Lower lobe of right lung (tissue), 2 donors: ENCODE data around the gene CACNB2. TPM values are rescaled to one million over a fixed set of nuclear protein-coding genes. Genes with fewer than 3 reads are reported as not detected.

Experiments used
- ATAC-seq, 2 donors: fragments of 200-7000 bp; cut with Tn5 transposase; one replicate each; pipeline ENCODE4 v1.9.1; 2020 to 2022; ENCODE audit warnings: mild to moderate bottlenecking in 2 of 2, moderate library complexity in 2 of 2
- DNase-seq: peaks from one replicate; pipeline ENCODE4 v3.0.0-alpha.2; 2020
- H3K27ac ChIP-seq: fragments of 200-600 bp; one replicate; pipeline ENCODE4 v1.8.0; 2022
- H3K27me3 ChIP-seq: fragments of 200-600 bp; one replicate; pipeline ENCODE4 v1.8.0; 2022; ENCODE audit warnings: low read depth
- H3K36me3 ChIP-seq: fragments of 200-600 bp; one replicate; pipeline ENCODE4 v1.8.0; 2022; ENCODE audit warnings: mild to moderate bottlenecking
- H3K4me1 ChIP-seq: fragments of 200-600 bp; one replicate; pipeline ENCODE4 v1.8.0; 2022
- H3K4me3 ChIP-seq: fragments of 200-600 bp; one replicate; pipeline ENCODE4 v1.8.0; 2022; ENCODE audit warnings: mild to moderate bottlenecking
- H3K9me3 ChIP-seq: fragments of 200-600 bp; one replicate; pipeline ENCODE4 v1.8.0; 2022
- intact Hi-C: fragments of 100-400 bp; cut with DNase I; formaldehyde crosslinking; loops from one replicate; pipeline ENCODE4 v1.11.0; 2022
- total RNA-seq: library from RNA; stranded (reverse); fragmentation: NEBNext Ultra II Directional; extraction: Animal tissue kit (Norgen Biotek cat#: 25700); gene quantifications from one replicate; pipeline ENCODE4 v1.2.1, GENCODE V29; 2021
- TF ChIP-seq, protein P1 (sequence below): fragments of 200-600 bp; IDR thresholded peaks from one replicate; pipeline ENCODE4 v1.8.0; 2022; ENCODE audit warnings: antibody characterized with exemption, mild to moderate bottlenecking
- donor health status: DM: no; HTN: yes; CAD: no; lungs with severe emphysema.

Gene CACNB2
- total RNA-seq, 1 donor from 2014 or later, result 1.4 TPM

DNA sequence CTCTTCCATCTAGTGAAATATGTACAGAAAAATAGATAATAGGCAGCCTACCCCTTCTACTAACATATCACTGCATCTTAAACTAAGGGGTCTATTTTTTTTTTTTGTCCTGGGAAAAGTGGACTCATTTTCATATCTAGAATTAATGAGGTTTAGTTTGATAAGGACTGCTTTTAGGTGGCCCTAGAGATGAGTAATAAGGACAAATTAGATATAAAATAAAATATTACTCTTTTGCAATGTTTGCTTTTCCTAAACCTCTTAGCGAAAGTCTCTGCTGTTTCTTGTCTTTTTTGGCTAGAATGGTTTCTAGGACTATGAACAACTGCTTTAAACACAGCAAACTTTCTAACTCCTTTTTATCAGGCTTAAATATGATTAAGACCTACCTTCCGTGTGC is 83.7 kb downstream of the CACNB2 start:
- intact Hi-C loops, result no loop called here

DNA sequence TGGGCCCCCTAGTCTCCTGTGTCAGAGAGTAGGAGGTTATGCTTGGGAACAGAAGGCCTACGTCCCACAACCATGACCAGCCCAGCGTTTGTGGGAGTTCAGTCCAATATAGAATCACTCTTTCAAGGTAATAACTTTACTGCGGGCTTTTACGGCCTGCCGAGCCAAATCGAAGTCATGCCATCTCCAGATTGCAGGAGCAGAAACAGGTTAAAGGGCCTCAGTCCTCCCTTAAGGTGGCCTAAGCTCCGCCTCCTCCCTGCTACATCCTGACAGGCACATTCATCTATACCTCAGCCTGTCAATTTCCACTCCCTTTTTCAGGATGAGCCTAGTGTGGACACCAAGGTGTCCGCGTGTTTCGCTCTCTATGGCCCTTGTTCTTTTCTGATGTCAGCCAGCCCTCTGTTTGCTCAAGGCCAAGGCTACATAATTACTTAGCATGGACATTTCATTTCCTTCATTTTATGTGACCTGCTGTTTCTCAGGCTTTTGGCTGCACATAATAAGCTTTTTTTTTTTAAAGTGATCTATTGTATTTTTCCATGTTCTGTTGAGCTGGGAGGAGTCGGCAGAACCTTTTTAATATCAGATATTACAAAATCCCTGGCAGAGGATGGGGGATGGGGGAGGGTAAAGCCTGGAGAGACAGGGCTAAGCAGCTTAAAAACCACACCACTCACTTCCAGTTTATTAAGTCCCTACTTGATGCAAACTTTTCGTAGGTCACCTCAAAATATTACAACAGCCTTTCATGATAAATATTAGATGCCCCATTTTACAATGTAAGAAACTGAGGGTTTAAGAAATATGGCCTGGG is 84.6 kb downstream of the CACNB2 start:
- H3K9me3 ChIP-seq, result no peaks in the 10 kb centered on the region
- no peak overlapping the region for H3K27ac ChIP-seq
- ATAC-seq (no peak), DNase-seq (no peak)
- H3K4me1 ChIP-seq, result no peaks in the 10 kb centered on the region
- H3K27me3 ChIP-seq, result no peaks in the 10 kb centered on the region
- H3K4me3 ChIP-seq, result no peak overlapping the region
- H3K36me3 ChIP-seq, result no peaks in the 10 kb centered on the region
- intact Hi-C loops, result no loop called here
- TF ChIP-seq, protein P1, sequence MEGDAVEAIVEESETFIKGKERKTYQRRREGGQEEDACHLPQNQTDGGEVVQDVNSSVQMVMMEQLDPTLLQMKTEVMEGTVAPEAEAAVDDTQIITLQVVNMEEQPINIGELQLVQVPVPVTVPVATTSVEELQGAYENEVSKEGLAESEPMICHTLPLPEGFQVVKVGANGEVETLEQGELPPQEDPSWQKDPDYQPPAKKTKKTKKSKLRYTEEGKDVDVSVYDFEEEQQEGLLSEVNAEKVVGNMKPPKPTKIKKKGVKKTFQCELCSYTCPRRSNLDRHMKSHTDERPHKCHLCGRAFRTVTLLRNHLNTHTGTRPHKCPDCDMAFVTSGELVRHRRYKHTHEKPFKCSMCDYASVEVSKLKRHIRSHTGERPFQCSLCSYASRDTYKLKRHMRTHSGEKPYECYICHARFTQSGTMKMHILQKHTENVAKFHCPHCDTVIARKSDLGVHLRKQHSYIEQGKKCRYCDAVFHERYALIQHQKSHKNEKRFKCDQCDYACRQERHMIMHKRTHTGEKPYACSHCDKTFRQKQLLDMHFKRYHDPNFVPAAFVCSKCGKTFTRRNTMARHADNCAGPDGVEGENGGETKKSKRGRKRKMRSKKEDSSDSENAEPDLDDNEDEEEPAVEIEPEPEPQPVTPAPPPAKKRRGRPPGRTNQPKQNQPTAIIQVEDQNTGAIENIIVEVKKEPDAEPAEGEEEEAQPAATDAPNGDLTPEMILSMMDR, result no peak

More for the DNA sequence above, 83.7 kb downstream of the CACNB2 start:
- Histone ChIP-seq H3K27ac (no peak overlapping the region), H3K27me3 (no peaks in the 10 kb centered on the region), H3K36me3 (no peaks in the 10 kb centered on the region), H3K4me3 (no peak overlapping the region), H3K4me1 (no peaks in the 10 kb centered on the region), H3K9me3 (no peaks in the 10 kb centered on the region)
- DNase-seq (no peak), ATAC-seq (no peak)
- TF ChIP-seq, protein P1, result no peak

DNA sequence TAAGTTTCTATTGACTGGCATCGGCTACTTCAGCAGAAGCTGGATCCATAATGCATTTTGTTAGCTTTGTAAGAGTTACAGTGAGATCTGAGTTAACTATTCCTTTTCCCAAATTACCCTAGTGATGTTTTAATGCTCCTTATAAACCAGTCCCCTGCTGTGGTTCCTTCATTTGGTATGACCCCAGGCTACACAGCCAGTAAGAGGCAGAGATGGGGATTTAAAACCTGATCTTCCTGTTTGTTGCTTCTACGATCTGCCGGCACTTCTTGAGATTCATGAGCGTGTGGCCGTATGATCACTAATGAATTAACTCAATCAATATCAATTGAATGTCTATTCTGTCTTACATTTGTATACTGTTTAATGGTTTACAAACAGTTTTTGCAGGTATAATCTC is 86.1 kb downstream of the CACNB2 start:
- no peaks in the 10 kb centered on the region for H3K27me3 ChIP-seq
- H3K4me1 ChIP-seq, result no peaks in the 10 kb centered on the region
- H3K4me3 ChIP-seq, result no peak overlapping the region
- H3K36me3 ChIP-seq, result no peaks in the 10 kb centered on the region
- intact Hi-C loops, result no loop called here
- no peak overlapping the region for H3K27ac ChIP-seq
- no peak for DNase-seq
- TF ChIP-seq, protein P1, result no peak
- H3K9me3 ChIP-seq, result no peaks in the 10 kb centered on the region
- no peak for ATAC-seq

DNA sequence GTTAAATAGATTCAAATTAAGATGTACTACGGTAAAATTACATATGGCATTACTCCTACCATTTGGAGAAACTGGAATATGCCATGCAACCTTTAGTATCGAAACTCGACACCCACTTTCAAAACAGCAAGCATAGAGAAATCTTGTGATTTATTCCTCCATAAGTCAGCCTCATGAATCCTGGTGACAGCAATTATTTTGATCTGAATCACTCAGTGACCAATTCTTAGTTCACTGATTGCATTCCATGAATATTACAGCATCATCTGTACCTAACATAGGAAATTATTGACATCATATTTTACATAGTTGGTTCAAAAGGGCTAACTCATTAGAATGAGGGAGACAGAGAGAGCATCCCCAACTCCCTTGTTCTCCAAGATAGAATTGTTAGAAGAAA is 89.6 kb downstream of the CACNB2 start:
- DNase-seq (no peak), ATAC-seq (no peak)
- H3K4me1 ChIP-seq, result no peaks in the 10 kb centered on the region
- intact Hi-C loops, result no loop called here
- no peaks in the 10 kb centered on the region for H3K36me3 ChIP-seq
- H3K4me3 ChIP-seq, result no peak overlapping the region
- no peaks in the 10 kb centered on the region for H3K27me3 ChIP-seq
- no peaks in the 10 kb centered on the region for H3K9me3 ChIP-seq
- H3K27ac ChIP-seq, result no peak overlapping the region
- TF ChIP-seq, protein P1, result no peak

DNA sequence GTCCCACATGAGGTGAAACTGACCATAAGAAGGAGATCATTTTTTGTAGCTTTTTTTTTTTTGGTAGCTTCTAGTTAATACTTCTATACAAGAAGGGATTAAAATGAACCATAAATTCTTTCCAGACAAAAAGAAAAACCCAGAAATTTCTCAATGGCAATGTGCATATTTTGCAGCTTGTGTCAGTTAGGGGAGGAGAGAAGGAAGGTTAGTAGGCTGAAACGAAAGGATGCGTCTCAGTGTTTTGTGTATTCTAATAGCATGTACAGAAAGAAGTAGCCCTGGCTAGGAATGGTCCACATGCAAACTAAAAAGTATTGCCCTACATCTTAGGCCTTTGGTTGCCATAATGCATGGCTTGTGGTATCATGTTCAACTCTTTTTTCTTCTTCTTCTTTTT is 90.6 kb downstream of the CACNB2 start:
- ATAC-seq (no peak), DNase-seq (no peak)
- H3K36me3 ChIP-seq, result no peaks in the 10 kb centered on the region
- intact Hi-C loops, result no loop called here
- no peak overlapping the region for H3K27ac ChIP-seq
- H3K4me1 ChIP-seq, result no peaks in the 10 kb centered on the region
- TF ChIP-seq, protein P1, result no peak
- H3K27me3 ChIP-seq, result no peaks in the 10 kb centered on the region
- H3K9me3 ChIP-seq, result no peaks in the 10 kb centered on the region
- no peak overlapping the region for H3K4me3 ChIP-seq
